LNCAP (cell line): Measurements from ENCODE around the gene NUP160.

Source experiments
- CTCF ChIP-seq: fragments of 450-650 bp; IDR thresholded peaks from 2 replicates; pipeline ENCODE4 v1.5.1; 2017; ENCODE audit warnings: mild to moderate bottlenecking

Gene NUP160

GRCh38 chr11:47881145-47881544 is 33.0 kb upstream of the NUP160 start:
- no peak for TF ChIP-seq CTCF

DNA sequence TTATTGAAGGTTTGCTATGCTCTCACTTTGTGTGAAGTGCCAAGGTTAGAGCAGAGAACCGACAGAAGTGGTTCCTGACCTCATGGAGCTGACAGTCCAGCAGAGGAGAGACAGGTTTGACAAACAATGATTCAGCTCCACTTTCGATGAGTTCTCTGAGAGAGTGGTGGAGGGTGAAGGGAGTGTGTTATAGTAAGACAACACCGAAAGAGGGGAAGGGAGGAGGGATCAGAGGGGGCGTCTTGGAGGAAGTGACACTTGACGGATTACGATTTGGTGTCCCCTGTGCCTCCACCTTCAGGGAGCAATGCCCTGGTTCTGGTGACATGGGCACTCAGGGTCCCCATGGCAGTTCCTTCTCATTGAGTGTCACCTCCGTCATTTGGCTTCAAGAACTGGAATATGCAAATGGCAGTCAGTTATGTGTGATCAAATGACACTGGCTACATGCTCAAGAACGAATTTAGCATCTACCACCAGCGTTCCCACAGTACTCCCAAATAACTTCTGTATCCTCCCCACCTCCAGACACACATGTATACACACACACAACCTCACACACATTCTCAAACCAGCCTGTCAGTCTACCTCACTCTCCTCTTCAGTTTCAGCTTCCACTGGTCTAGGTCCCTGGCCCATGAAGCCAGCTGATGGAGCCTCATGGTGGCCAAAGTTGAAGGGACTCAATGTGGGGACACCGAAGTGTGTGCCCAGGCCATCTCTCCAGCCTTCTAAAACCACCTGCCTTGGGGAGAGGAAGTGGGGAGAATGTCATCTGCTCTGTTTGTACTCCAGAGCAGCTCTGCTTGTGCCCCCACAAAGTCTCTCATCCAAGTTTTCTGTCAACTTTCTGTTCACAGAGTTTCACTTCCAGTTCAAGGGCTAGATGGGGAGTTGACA is 31.4 kb upstream of the NUP160 start:
- TF ChIP-seq CTCF, result no peak

DNA sequence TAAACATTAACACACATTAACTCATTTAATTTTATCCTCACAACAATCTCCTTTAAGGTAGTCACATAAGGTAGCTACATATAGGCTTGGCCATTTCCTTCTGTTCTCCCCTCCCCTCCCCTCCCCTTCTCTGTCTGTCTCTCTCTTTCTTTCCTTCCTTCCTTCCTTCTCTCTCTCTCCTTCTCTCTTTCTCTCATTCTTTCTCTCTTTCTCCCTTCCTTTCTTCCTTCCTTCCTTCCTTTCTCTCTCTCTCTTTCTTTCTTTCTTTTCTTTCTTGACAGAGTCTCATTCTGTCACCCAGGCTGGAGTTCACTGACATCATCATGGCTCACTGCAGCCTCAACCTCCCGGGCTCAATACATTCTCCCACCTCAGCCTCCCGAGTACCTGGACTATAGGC is 22.3 kb upstream of the NUP160 start:
- TF ChIP-seq CTCF, result no peak

GRCh38 chr11:47869544-47870393 is 21.6 kb upstream of the NUP160 start:
- TF ChIP-seq CTCF, result no peak

GRCh38 chr11:47867823-47868222 is 19.7 kb upstream of the NUP160 start:
- TF ChIP-seq CTCF, result no peak

GRCh38 chr11:47864901-47865300 is 16.8 kb upstream of the NUP160 start:
- TF ChIP-seq CTCF, result no peak

DNA sequence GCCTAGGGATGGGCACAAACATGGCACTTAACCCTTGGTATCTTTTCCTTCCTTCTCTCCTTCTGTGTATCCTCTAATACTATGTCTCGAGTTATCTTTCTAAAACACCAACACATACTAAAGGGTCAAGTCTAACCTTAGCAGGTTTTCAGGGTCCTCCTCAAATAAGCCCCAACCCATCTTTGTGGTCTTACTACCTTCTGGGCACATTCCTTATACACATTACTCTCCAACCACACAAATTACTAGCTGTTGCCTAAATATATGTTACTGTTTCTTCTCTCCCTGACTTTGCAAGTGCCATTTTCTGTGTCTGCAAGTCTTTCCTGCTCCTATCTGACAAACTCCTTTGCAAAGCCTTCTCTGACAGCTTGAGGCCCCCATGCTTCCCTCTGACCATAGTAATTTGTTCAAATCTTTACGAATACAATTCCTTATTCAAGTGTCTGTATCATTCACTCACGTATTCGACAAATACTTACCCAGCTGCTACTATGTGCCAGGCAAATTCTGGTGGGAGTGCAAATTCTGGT is 15.8 kb upstream of the NUP160 start:
- no peak for TF ChIP-seq CTCF
